ENCODE measurements around the gene CCL26. TPM values are rescaled to one million over a fixed set of nuclear protein-coding genes. Genes with fewer than 3 reads are reported as not detected.

CCL26 gene
- total RNA-seq, 1 experiment from 2014 or later, result 0.49 TPM

DNA sequence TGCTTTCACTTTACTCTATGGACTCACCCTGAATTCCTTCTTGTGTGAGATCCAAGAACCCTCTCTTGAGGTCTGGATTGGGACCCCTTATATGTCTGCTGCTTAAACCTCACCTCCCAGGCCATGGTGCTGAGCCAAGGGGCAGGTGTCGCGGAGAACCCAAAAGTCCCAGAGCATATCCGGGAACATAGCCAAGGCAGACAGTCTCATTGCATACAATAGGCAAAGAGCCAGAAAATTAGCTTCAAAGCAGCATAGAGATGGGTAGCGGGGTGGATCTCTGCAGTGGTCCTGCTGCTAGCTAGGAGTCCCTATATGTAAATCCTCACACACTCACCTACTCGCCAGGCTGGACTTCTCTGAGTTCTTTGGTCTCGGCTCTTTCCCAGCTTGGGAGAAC, 36.1 kb upstream of the CCL26 start:
- BruUV-seq (replicated peaks), result no TSS peak
- no peak overlapping the region for H3K9ac ChIP-seq (ENCODE audit: low read length)
- H4K20me1 ChIP-seq (ENCODE audit: insufficient read depth), result no peaks in the 10 kb centered on the region
- DNase-seq (ENCODE audit: low read depth, low spot score) (no peak), ATAC-seq (no peak)
- TF ChIP-seq SP1 (IDR thresholded peaks at IDR 0.05; ENCODE audit: low read depth) (no peak), EZH2phosphoT487 (IDR thresholded peaks at IDR 0.05; ENCODE audit: borderline replicate concordance) (no peak), TCF7L2 (IDR thresholded peaks at IDR 0.05; ENCODE audit: borderline replicate concordance, extremely low read depth, insufficient read depth, insufficient read length) (no peak), ZFX (IDR thresholded peaks at IDR 0.05) (no peak), EGR1 (IDR thresholded peaks at IDR 0.05; ENCODE audit: low read depth) (no peak), YY1 (IDR thresholded peaks at IDR 0.05; ENCODE audit: extremely low read depth, insufficient replicate concordance, low read depth, low read length) (no peak), POLR2AphosphoS5 (IDR thresholded peaks at IDR 0.05; ENCODE audit: low read depth, low read length) (no peak), POLR2A (IDR thresholded peaks at IDR 0.05; ENCODE audit: borderline replicate concordance, extremely low read depth, insufficient read depth, insufficient read length) (no peak)
- TF ChIP-seq, protein P1, sequence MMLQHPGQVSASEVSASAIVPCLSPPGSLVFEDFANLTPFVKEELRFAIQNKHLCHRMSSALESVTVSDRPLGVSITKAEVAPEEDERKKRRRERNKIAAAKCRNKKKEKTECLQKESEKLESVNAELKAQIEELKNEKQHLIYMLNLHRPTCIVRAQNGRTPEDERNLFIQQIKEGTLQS (IDR thresholded peaks at IDR 0.05), result no peak
- H3K4me2 ChIP-seq (ENCODE audit: low read length), result no peak overlapping the region
- intact Hi-C loops (cut with micrococcal nuclease), result no loop called here
- no peaks in the 10 kb centered on the region for H3K27me3 ChIP-seq (ENCODE audit: insufficient read depth, low read length)
- no peak overlapping the region for H3K4me3 ChIP-seq (replicated peaks in 1 of 2; ENCODE audit: low read depth in 1 of 2, low read length in 2 of 2)
- H3K9me2 ChIP-seq (ENCODE audit: insufficient read depth), result no peaks in the 10 kb centered on the region
- no peak overlapping the region for H3K27ac ChIP-seq (ENCODE audit: low read depth, low read length)
- RAD21 ChIA-PET (ENCODE audit: low non-redundant PET in 1 of 2, low total read pairs in 2 of 2, uncharacterized antibody in 2 of 2, unreplicated experiment in 2 of 2), result no interaction called here
- peaks cover 0 to 7% of the 10 kb centered on the region in 2 experiments; a peak in 1 of 4 replicates for H3K9me3 ChIP-seq (ENCODE audit: control insufficient read depth in 1 of 2, insufficient read depth in 1 of 2, low read depth in 1 of 2, low read length in 2 of 2)
- H2AFZ ChIP-seq (ENCODE audit: low read depth, low read length, poor library complexity, severe bottlenecking), result no peak overlapping the region
- CTCF ChIA-PET, result interaction anchor here (0.7 kb wide), 1 partner anchor 212 kb away, joined by 3 read pairs; no protein-coding TSS in a partner anchor
- H3K79me2 ChIP-seq (ENCODE audit: insufficient read depth, low read length), result no peaks in the 10 kb centered on the region
- no peaks in the 10 kb centered on the region for H3K36me3 ChIP-seq (ENCODE audit: control insufficient read depth in 1 of 2, insufficient read depth in 2 of 2, low read length in 2 of 2)
- no peaks in the 10 kb centered on the region for H3K4me1 ChIP-seq (ENCODE audit: control insufficient read depth in 1 of 2, insufficient read depth in 2 of 2, low read length in 2 of 2)
- POLR2A ChIA-PET, result no interaction called here

DNA sequence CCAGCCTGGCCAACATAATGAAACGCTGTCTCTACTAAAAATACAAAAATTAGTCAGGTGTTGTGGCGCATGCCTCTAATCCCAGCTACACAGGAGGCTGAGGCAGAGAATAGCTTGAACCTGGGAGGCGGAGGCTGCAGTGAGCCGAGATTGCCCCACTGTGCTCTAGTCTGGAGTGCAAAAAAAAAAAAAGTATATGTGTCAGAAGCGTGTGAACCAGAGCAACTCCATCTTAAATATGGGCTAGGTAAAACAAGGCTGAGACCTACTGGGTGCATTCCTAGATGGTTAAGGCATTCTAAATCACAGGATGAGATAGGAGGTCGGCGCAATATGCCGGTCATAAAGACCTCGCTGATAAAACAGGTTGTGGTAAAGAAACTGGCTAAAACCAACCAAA, 35.4 kb upstream of the CCL26 start:
- H3K4me2 ChIP-seq (ENCODE audit: low read length), result no peak overlapping the region
- H3K9me2 ChIP-seq (ENCODE audit: insufficient read depth), result no peaks in the 10 kb centered on the region
- H3K4me3 ChIP-seq (replicated peaks in 1 of 2; ENCODE audit: low read depth in 1 of 2, low read length in 2 of 2), result no peak overlapping the region
- BruUV-seq (replicated peaks), result no TSS peak
- H3K27ac ChIP-seq (ENCODE audit: low read depth, low read length), result no peak overlapping the region
- H3K27me3 ChIP-seq (ENCODE audit: insufficient read depth, low read length), result no peaks in the 10 kb centered on the region
- TF ChIP-seq EZH2phosphoT487 (IDR thresholded peaks at IDR 0.05; ENCODE audit: borderline replicate concordance) (no peak), FOSL1 (IDR thresholded peaks at IDR 0.05; ENCODE audit: low read depth) (no peak), SIN3A (IDR thresholded peaks at IDR 0.05; ENCODE audit: low read depth) (no peak), JUND (IDR thresholded peaks at IDR 0.05) (no peak), TCF7L2 (IDR thresholded peaks at IDR 0.05; ENCODE audit: borderline replicate concordance, extremely low read depth, insufficient read depth, insufficient read length) (no peak), YY1 (IDR thresholded peaks at IDR 0.05; ENCODE audit: extremely low read depth, insufficient replicate concordance, low read depth, low read length) (no peak), SP1 (IDR thresholded peaks at IDR 0.05; ENCODE audit: low read depth) (no peak), SRF (IDR thresholded peaks at IDR 0.05; ENCODE audit: low read depth) (no peak)
- TF ChIP-seq, protein P2, sequence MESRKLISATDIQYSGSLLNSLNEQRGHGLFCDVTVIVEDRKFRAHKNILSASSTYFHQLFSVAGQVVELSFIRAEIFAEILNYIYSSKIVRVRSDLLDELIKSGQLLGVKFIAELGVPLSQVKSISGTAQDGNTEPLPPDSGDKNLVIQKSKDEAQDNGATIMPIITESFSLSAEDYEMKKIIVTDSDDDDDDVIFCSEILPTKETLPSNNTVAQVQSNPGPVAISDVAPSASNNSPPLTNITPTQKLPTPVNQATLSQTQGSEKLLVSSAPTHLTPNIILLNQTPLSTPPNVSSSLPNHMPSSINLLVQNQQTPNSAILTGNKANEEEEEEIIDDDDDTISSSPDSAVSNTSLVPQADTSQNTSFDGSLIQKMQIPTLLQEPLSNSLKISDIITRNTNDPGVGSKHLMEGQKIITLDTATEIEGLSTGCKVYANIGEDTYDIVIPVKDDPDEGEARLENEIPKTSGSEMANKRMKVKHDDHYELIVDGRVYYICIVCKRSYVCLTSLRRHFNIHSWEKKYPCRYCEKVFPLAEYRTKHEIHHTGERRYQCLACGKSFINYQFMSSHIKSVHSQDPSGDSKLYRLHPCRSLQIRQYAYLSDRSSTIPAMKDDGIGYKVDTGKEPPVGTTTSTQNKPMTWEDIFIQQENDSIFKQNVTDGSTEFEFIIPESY (IDR thresholded peaks at IDR 0.05; ENCODE audit: extremely low read depth, insufficient replicate concordance, low read length), result no peak
- ChIA-PET CTCF (no interaction called here), RAD21 (ENCODE audit: low non-redundant PET in 1 of 2, low total read pairs in 2 of 2, uncharacterized antibody in 2 of 2, unreplicated experiment in 2 of 2) (no interaction called here), POLR2A (no interaction called here)
- H3K79me2 ChIP-seq (ENCODE audit: insufficient read depth, low read length), result no peaks in the 10 kb centered on the region
- DNase-seq (ENCODE audit: low read depth, low spot score), result no peak
- no peaks in the 10 kb centered on the region for H3K4me1 ChIP-seq (ENCODE audit: control insufficient read depth in 1 of 2, insufficient read depth in 2 of 2, low read length in 2 of 2)
- intact Hi-C loops (cut with micrococcal nuclease), result no loop called here
- no peaks in the 10 kb centered on the region for H4K20me1 ChIP-seq (ENCODE audit: insufficient read depth)
- ATAC-seq, result no peak
- no peak overlapping the region for H2AFZ ChIP-seq (ENCODE audit: low read depth, low read length, poor library complexity, severe bottlenecking)
- H3K9ac ChIP-seq (ENCODE audit: low read length), result no peak overlapping the region
- peaks cover 0 to 7% of the 10 kb centered on the region in 2 experiments; a peak in 1 of 4 replicates for H3K9me3 ChIP-seq (ENCODE audit: control insufficient read depth in 1 of 2, insufficient read depth in 1 of 2, low read depth in 1 of 2, low read length in 2 of 2)
- H3K36me3 ChIP-seq (ENCODE audit: control insufficient read depth in 1 of 2, insufficient read depth in 2 of 2, low read length in 2 of 2), result no peaks in the 10 kb centered on the region
